GM23338 (cell line): Measurements from ENCODE around the gene RET. TPM values are rescaled to one million over a fixed set of nuclear protein-coding genes. Genes with fewer than 3 reads are reported as not detected.

Experiments used
- ATAC-seq: fragments of 200-7000 bp; cut with Tn5 transposase; 3 replicates; pipeline ENCODE4 v1.9.1; 2020
- DNase-seq: peaks from one replicate; pipeline ENCODE4 v3.0.0-alpha.2; 2015; ENCODE audit warnings: low spot score
- H2AFZ ChIP-seq: fragments of 200-600 bp; sonication (generic); 2 replicates; pipeline ENCODE4 v1.8.0; 2016; ENCODE audit warnings: antibody characterized with exemption, mild to moderate bottlenecking, moderate library complexity
- H3F3A ChIP-seq: fragments of 200-600 bp; sonication (generic); replicated peaks from 2 replicates; pipeline ENCODE4 v1.8.0; 2017; ENCODE audit warnings: antibody characterized with exemption, mixed run types, low read depth
- H3K27ac ChIP-seq: fragments of 200-600 bp; sonication (generic); 2 replicates; pipeline ENCODE4 v1.6.1; 2016; ENCODE audit warnings: low read depth
- H3K27me3 ChIP-seq: fragments of 200-600 bp; sonication (generic); 2 replicates; pipeline ENCODE4 v1.8.0; 2016; ENCODE audit warnings: mild to moderate bottlenecking, mixed run types, moderate library complexity; ENCODE audit not compliant: insufficient read depth
- H3K36me3 ChIP-seq: fragments of 200-600 bp; sonication (generic); 2 replicates; pipeline ENCODE4 v1.8.0; 2016; ENCODE audit warnings: mild to moderate bottlenecking; ENCODE audit not compliant: insufficient read depth
- H3K4me1 ChIP-seq: fragments of 200-600 bp; sonication (generic); 2 replicates; pipeline ENCODE4 v1.8.0; 2016; ENCODE audit warnings: mild to moderate bottlenecking, moderate library complexity; ENCODE audit not compliant: insufficient read depth
- H3K4me2 ChIP-seq: fragments of 200-600 bp; sonication (generic); 2 replicates; pipeline ENCODE4 v1.7.1; 2017; ENCODE audit warnings: mixed run types
- H3K4me3 ChIP-seq: fragments of 200-600 bp; sonication (generic); 2 replicates; pipeline ENCODE4 v1.6.1; 2016; ENCODE audit warnings: mixed run types
- H3K79me2 ChIP-seq: fragments of 200-600 bp; sonication (generic); replicated peaks from 2 replicates; pipeline ENCODE4 v1.8.0; 2017; ENCODE audit warnings: mild to moderate bottlenecking; ENCODE audit not compliant: insufficient read depth
- H3K9me2 ChIP-seq: fragments of 200-600 bp; sonication (generic); 2 replicates; pipeline ENCODE4 v1.8.0; 2017; ENCODE audit not compliant: insufficient read depth
- H4K20me1 ChIP-seq: fragments of 200-600 bp; sonication (generic); replicated peaks from 2 replicates; pipeline ENCODE4 v1.8.0; 2017; ENCODE audit warnings: mild to moderate bottlenecking; ENCODE audit not compliant: insufficient read depth
- H3K27ac Mint-ChIP-seq: 2 replicates; pipeline ENCODE4 v1.8.0; 2020; ENCODE audit warnings: inconsistent platforms, mild to moderate bottlenecking, moderate library complexity, mixed read lengths
- H3K27me3 Mint-ChIP-seq: 3 replicates; pipeline ENCODE4 v1.8.0; 2022; ENCODE audit warnings: low read depth, mild to moderate bottlenecking, moderate library complexity, mixed read lengths, inconsistent platforms; ENCODE audit not compliant: insufficient read depth, poor library complexity
- H3K36me3 Mint-ChIP-seq: 3 replicates; pipeline ENCODE4 v1.8.0; 2021; ENCODE audit warnings: low read depth, mild to moderate bottlenecking, inconsistent platforms, moderate library complexity, mixed read lengths
- H3K4me1 Mint-ChIP-seq: 3 replicates; pipeline ENCODE4 v1.8.0; 2020; ENCODE audit warnings: mild to moderate bottlenecking, inconsistent platforms, mixed read lengths
- H3K4me3 Mint-ChIP-seq: 3 replicates; pipeline ENCODE4 v1.8.0; 2021; ENCODE audit warnings: moderate library complexity, mild to moderate bottlenecking, inconsistent platforms, mixed read lengths
- H3K9me3 Mint-ChIP-seq: 3 replicates; pipeline ENCODE4 v1.8.0; 2020; ENCODE audit warnings: moderate library complexity, mild to moderate bottlenecking, inconsistent platforms, mixed read lengths
- CREB1 ChIP-seq: fragments of 250-450 bp; sonication (Bioruptor Pico); IDR thresholded peaks from 2 replicates; pipeline ENCODE4 v1.5.0; 2020; ENCODE audit warnings: low read depth, mild to moderate bottlenecking, moderate library complexity
- CTCF ChIP-seq, 2 experiments: fragments of 200-600 bp in 1 of 2; sonication (generic) in 1 of 2; conservative IDR thresholded peaks; 2 replicates each; pipeline versions ENCODE4 v1.5.1 to v1.6.1; 2016 to 2017; ENCODE audit warnings: antibody characterized with exemption in 2 of 2, low read depth in 2 of 2, mild to moderate bottlenecking in 2 of 2, moderate library complexity in 1 of 2
- ETS1 ChIP-seq: IDR thresholded peaks from 2 replicates; pipeline ENCODE4 v1.6.1; 2016; ENCODE audit warnings: antibody characterized with exemption
- EZH2 ChIP-seq: fragments of 200-600 bp; sonication (generic); IDR thresholded peaks from one replicate; pipeline ENCODE4 v1.8.0; 2017; ENCODE audit warnings: antibody characterized with exemption, mild to moderate bottlenecking, low read depth; ENCODE audit not compliant: unreplicated experiment
- EZH2phosphoT487 ChIP-seq: fragments of 200-600 bp; sonication (generic); IDR thresholded peaks from one replicate; pipeline ENCODE4 v1.8.1; 2018; ENCODE audit warnings: antibody characterized with exemption; ENCODE audit not compliant: unreplicated experiment
- JUNB ChIP-seq: IDR thresholded peaks from one replicate; pipeline ENCODE4 v1.6.1; 2016; ENCODE audit warnings: antibody characterized with exemption; ENCODE audit not compliant: unreplicated experiment
- NANOG ChIP-seq: IDR thresholded peaks from 2 replicates; pipeline ENCODE4 v1.6.1; 2016; ENCODE audit warnings: antibody characterized with exemption, borderline replicate concordance
- POLR2AphosphoS5 ChIP-seq: IDR thresholded peaks from 2 replicates; pipeline ENCODE4 v1.6.1; 2016; ENCODE audit warnings: antibody characterized with exemption, low read depth
- REST ChIP-seq: IDR thresholded peaks from one replicate; pipeline ENCODE4 v1.6.1; 2018; ENCODE audit warnings: antibody characterized with exemption; ENCODE audit not compliant: unreplicated experiment
- STAT1 ChIP-seq: IDR thresholded peaks from one replicate; pipeline ENCODE4 v1.6.1; 2016; ENCODE audit warnings: antibody characterized with exemption; ENCODE audit not compliant: unreplicated experiment
- ZNF114 ChIP-seq: fragments of 250-450 bp; sonication (Bioruptor Pico); IDR thresholded peaks from 2 replicates; pipeline ENCODE4 v1.5.0; 2020; ENCODE audit warnings: mild to moderate bottlenecking, moderate library complexity
- ZNF331 ChIP-seq: fragments of 250-450 bp; sonication (Bioruptor Pico); IDR thresholded peaks from 2 replicates; pipeline ENCODE4 v1.5.0; 2020; ENCODE audit warnings: low read depth, mild to moderate bottlenecking, moderate library complexity
- ZNF462 ChIP-seq: fragments of 250-450 bp; sonication (Bioruptor Pico); IDR thresholded peaks from 2 replicates; pipeline ENCODE4 v1.5.0; 2020; ENCODE audit warnings: mild to moderate bottlenecking, moderate library complexity
- polyA plus RNA-seq: library from polyadenylated mRNA; unstranded; fragments of >200 nt; fragmentation: Nextera tagmentation; extraction: Ambion mirVana; gene quantifications from 2 replicates; pipeline ENCODE4 v1.2.1, GENCODE V29; 2016
- total RNA-seq: library from RNA; depleted of rRNA; stranded (reverse); fragments of >200 nt; shearing (Covaris generic); gene quantifications from 2 replicates; pipeline ENCODE4 v1.2.3, GENCODE V29; 2014

Gene RET
- total and polyA plus RNA-seq, 2 experiments from 2014 or later = 5.5 to 9.8 TPM

GRCh38 chr10:43079856-43080255 is 3.0 kb downstream of the RET start:
- no peak for DNase-seq
- H3F3A ChIP-seq = no peaks in the 10 kb centered on the region
- Mint-ChIP-seq H3K36me3 (no peaks in the 10 kb centered on the region), H3K4me3 (no peak overlapping the region), H3K27ac (no peak overlapping the region), H3K4me1 (peaks cover 4% of the 10 kb centered on the region), H3K27me3 (peaks cover 37% of the 10 kb centered on the region), H3K9me3 (no peaks in the 10 kb centered on the region; the same call in 2 of the 3 replicates)
- no peak overlapping the region for H3K4me3 ChIP-seq
- no peaks in the 10 kb centered on the region for H3K36me3 ChIP-seq
- H3K27ac ChIP-seq = no peak overlapping the region
- no peak for ATAC-seq
- no peak overlapping the region for H3K4me2 ChIP-seq
- H3K4me1 ChIP-seq = peaks cover 6% of the 10 kb centered on the region
- no peaks in the 10 kb centered on the region for H3K9me2 ChIP-seq
- H3K27me3 ChIP-seq = peaks cover 39% of the 10 kb centered on the region
- H3K79me2 ChIP-seq = no peaks in the 10 kb centered on the region
- H4K20me1 ChIP-seq = peaks cover 6% of the 10 kb centered on the region; the same call in 1 of the 2 replicates
- no peak overlapping the region for H2AFZ ChIP-seq
- TF ChIP-seq ZNF462 (CRISPR knock-in tag) (no peak), NANOG (no peak), ETS1 (no peak), POLR2AphosphoS5 (no peak), STAT1 (no peak), ZNF114 (CRISPR knock-in tag) (no peak), JUNB (no peak), ZNF331 (CRISPR knock-in tag) (no peak), REST (no peak), CTCF (conservative IDR thresholded peaks at IDR 0.05; ENCODE audit: low read depth in 2 of 2) (no peak), EZH2 (no peak), EZH2phosphoT487 (no peak), CREB1 (CRISPR knock-in tag) (no peak)
